ENCODE results near the gene ESYT1. TPM values are rescaled to one million over a fixed set of nuclear protein-coding genes. Genes with fewer than 3 reads are reported as not detected.

Gene ESYT1
- total RNA-seq, 1 donor from 2014 or later, result 101 TPM

DNA sequence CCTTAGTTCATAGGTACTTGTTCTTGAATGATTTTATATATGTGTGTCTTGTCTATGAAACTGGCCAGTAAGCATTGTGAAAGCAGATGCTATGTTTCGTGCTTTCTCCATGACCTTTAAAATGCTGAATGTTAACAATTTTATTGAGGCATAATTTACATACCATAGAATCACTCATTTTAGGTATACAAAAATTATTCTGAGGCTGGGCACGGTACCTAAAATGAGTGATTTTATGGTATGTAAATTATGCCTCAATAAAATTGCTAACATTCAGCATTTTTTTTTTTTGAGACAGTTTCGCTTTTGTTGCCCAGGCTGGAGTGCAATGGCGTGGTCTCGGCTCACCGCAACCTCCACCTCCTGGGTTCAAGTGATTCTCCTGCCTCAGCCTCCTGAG is 6.8 kb downstream of the ESYT1 start:
- H3K4me3 ChIP-seq, result no peak overlapping the region
- H3K4me1 ChIP-seq, result peaks cover 5% of the 10 kb centered on the region
- ATAC-seq, result no peak
- intact Hi-C loops (cut with DNase I), result no loop called here
- no peaks in the 10 kb centered on the region for H3K9me3 ChIP-seq
- TF ChIP-seq, protein P1, sequence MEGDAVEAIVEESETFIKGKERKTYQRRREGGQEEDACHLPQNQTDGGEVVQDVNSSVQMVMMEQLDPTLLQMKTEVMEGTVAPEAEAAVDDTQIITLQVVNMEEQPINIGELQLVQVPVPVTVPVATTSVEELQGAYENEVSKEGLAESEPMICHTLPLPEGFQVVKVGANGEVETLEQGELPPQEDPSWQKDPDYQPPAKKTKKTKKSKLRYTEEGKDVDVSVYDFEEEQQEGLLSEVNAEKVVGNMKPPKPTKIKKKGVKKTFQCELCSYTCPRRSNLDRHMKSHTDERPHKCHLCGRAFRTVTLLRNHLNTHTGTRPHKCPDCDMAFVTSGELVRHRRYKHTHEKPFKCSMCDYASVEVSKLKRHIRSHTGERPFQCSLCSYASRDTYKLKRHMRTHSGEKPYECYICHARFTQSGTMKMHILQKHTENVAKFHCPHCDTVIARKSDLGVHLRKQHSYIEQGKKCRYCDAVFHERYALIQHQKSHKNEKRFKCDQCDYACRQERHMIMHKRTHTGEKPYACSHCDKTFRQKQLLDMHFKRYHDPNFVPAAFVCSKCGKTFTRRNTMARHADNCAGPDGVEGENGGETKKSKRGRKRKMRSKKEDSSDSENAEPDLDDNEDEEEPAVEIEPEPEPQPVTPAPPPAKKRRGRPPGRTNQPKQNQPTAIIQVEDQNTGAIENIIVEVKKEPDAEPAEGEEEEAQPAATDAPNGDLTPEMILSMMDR (IDR thresholded peaks at IDR 0.05), result no peak
- peaks cover 99% of the 10 kb centered on the region for H3K36me3 ChIP-seq
- no peak for DNase-seq
- H3K27me3 ChIP-seq, result no peaks in the 10 kb centered on the region
- H3K27ac ChIP-seq, result no peak overlapping the region

GRCh38 chr12:56137853-56138571 is 9.9 kb downstream of the ESYT1 start:
- intact Hi-C loops (cut with DNase I), result no loop called here
- H3K27me3 ChIP-seq, result no peaks in the 10 kb centered on the region
- H3K4me3 ChIP-seq, result no peak overlapping the region
- no peaks in the 10 kb centered on the region for H3K9me3 ChIP-seq
- TF ChIP-seq, protein P1 (IDR thresholded peaks at IDR 0.05), result no peak
- no peaks in the 10 kb centered on the region for H3K4me1 ChIP-seq
- H3K36me3 ChIP-seq, result peaks cover 99% of the 10 kb centered on the region
- no peak for ATAC-seq
- DNase-seq, result no peak
- H3K27ac ChIP-seq, result no peak overlapping the region

DNA sequence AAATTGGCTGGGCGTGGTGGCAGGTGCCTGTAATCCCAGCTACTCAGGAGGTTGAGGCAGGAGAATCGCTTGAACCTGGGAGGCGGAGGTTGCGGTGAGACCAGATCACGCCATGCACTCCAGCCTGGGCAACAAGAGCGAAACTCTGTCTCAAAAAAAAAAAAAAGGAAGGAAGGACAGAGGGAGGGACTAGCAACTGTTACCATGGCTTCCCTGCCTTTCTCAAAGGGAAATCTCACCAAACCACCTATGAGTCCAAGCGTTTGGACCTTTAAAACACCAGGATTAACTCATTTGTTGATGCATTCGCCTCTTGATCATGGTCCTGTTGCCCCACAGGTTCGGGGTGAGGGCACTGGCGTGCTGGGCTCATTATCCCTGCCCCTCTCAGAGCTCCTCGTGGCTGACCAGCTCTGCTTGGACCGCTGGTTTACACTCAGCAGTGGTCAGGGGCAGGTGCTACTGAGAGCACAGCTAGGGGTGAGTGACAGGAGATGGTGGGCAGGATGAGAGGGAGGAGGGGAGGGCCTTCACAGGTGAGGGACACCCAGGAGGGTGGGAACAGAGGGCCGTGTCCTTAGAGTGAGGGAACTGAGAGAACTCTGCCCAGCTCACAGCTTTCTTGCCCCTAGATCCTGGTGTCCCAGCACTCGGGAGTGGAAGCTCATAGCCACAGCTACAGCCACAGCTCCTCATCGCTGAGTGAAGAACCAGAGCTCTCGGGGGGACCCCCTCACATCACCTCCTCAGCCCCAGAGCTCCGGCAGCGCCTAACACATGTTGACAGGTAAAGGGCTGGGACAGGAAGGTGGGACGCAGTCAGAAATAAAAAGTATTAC is 14.1 kb downstream of the ESYT1 start:
- no peak for DNase-seq
- peak overlapping the region; percentile 56 for H3K27ac ChIP-seq
- intact Hi-C loops (cut with DNase I), result no loop called here
- H3K4me1 ChIP-seq, result peaks cover 12% of the 10 kb centered on the region
- ATAC-seq, result peak; percentile 44
- TF ChIP-seq, protein P1 (IDR thresholded peaks at IDR 0.05), result no peak
- no peaks in the 10 kb centered on the region for H3K27me3 ChIP-seq
- peaks cover 83% of the 10 kb centered on the region for H3K36me3 ChIP-seq
- no peak overlapping the region for H3K4me3 ChIP-seq
- no peaks in the 10 kb centered on the region for H3K9me3 ChIP-seq

GRCh38 chr12:56143217-56143616 is 15.2 kb downstream of the ESYT1 start:
- no peaks in the 10 kb centered on the region for H3K27me3 ChIP-seq
- TF ChIP-seq, protein P1 (IDR thresholded peaks at IDR 0.05), result no peak
- intact Hi-C loops (cut with DNase I), result no loop called here
- H3K4me1 ChIP-seq, result peaks cover 13% of the 10 kb centered on the region
- H3K27ac ChIP-seq, result peak overlapping the region; percentile 56
- H3K36me3 ChIP-seq, result peaks cover 73% of the 10 kb centered on the region
- H3K4me3 ChIP-seq, result no peak overlapping the region
- no peak for DNase-seq
- no peaks in the 10 kb centered on the region for H3K9me3 ChIP-seq
- ATAC-seq, result peak; percentile 5

GRCh38 chr12:56143870-56144269 is 15.8 kb downstream of the ESYT1 start:
- Histone ChIP-seq H3K27ac (peak overlapping the region; percentile 56), H3K4me1 (peaks cover 13% of the 10 kb centered on the region), H3K36me3 (peaks cover 66% of the 10 kb centered on the region), H3K27me3 (no peaks in the 10 kb centered on the region), H3K4me3 (no peak overlapping the region), H3K9me3 (no peaks in the 10 kb centered on the region)
- TF ChIP-seq, protein P1 (IDR thresholded peaks at IDR 0.05), result no peak
- intact Hi-C loops (cut with DNase I), result no loop called here
- DNase-seq (no peak), ATAC-seq (peak; percentile 61)
